ENCODE data around the gene CD47. TPM values are rescaled to one million over a fixed set of nuclear protein-coding genes. Genes with fewer than 3 reads are reported as not detected.

The CD47 gene
- total RNA-seq, 5 donors from 2014 or later (not counting 1 experiment from before 2014, with no cell fraction given): 154 to 186 (median 161) TPM

DNA sequence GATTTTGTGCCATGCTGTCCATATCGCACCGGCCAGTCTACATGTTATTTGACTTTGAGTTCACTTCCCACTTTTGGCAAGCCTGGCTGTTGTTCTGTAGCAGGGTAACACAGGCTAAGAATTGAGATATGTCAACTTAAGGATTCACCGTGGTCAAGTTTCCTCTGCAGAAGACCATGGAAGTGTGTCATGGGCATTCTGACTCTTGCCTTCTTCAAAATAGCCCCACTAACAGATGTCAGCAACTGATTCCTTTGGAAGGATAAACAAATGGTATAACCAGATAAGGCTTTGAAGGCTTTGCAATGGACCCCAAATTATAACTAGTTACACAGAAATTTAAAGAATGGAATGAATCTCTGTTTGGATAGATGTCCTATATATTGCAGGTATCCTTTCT, 20.1 kb upstream of the CD47 start:
- Histone ChIP-seq H3K4me3 (ENCODE audit: control insufficient read depth in 1 of 2, extremely low read depth in 1 of 2, low read length in 1 of 2) (no peak overlapping the region), H3K27me3 (replicated peaks in 1 of 2; ENCODE audit: control insufficient read depth in 2 of 2, extremely low read depth in 1 of 2, insufficient read depth in 2 of 2, low read length in 1 of 2) (no peaks in the 10 kb centered on the region), H3K9me3 (no peaks in the 10 kb centered on the region), H3K27ac (ENCODE audit: low read length) (no peak overlapping the region), H3K4me1 (ENCODE audit: control insufficient read depth in 1 of 2, extremely low read depth in 1 of 2, insufficient read depth in 2 of 2, low read length in 2 of 2) (peaks cover 0 to 2% of the 10 kb centered on the region in 2 experiments), H3K36me3 (ENCODE audit: control insufficient read depth in 2 of 2, extremely low read depth in 1 of 2, insufficient read depth in 1 of 2, low read length in 1 of 2) (no peaks in the 10 kb centered on the region)
- no peak for DNase-seq
- POLR2A ChIA-PET: no interaction called here
- Mint-ChIP-seq H3K36me3 (no peaks in the 10 kb centered on the region), H3K27me3 (no peaks in the 10 kb centered on the region), H3K4me1 (peaks cover 9 to 12% (median 9%) of the 10 kb centered on the region in 3 donors), H3K9me3 (no peaks in the 10 kb centered on the region), H3K4me3 (no peak overlapping the region), H3K27ac (no peak overlapping the region)
- CTCF ChIA-PET: no interaction called here
- ATAC-seq (replicated peaks in 1 of 4): no peak
- WGBS (ENCODE audit: insufficient coverage): no CpG with 5 or more reads among the region's 3 CpGs

GRCh38 chr3:108108416-108108815, 17.6 kb upstream of the CD47 start:
- Histone ChIP-seq H3K27ac (ENCODE audit: low read length) (no peak overlapping the region), H3K4me1 (ENCODE audit: control insufficient read depth in 1 of 2, extremely low read depth in 1 of 2, insufficient read depth in 2 of 2, low read length in 2 of 2) (peaks cover 0 to 2% of the 10 kb centered on the region in 2 experiments), H3K4me3 (ENCODE audit: control insufficient read depth in 1 of 2, extremely low read depth in 1 of 2, low read length in 1 of 2) (no peak overlapping the region), H3K27me3 (replicated peaks in 1 of 2; ENCODE audit: control insufficient read depth in 2 of 2, extremely low read depth in 1 of 2, insufficient read depth in 2 of 2, low read length in 1 of 2) (no peaks in the 10 kb centered on the region), H3K36me3 (ENCODE audit: control insufficient read depth in 2 of 2, extremely low read depth in 1 of 2, insufficient read depth in 1 of 2, low read length in 1 of 2) (no peaks in the 10 kb centered on the region), H3K9me3 (no peaks in the 10 kb centered on the region)
- Mint-ChIP-seq H3K27me3 (no peaks in the 10 kb centered on the region), H3K9me3 (no peaks in the 10 kb centered on the region), H3K4me1 (peaks cover 9 to 12% (median 10%) of the 10 kb centered on the region in 3 donors), H3K27ac (no peak overlapping the region), H3K36me3 (no peaks in the 10 kb centered on the region), H3K4me3 (no peak overlapping the region)
- CTCF ChIA-PET: no interaction called here
- WGBS (ENCODE audit: insufficient coverage): no CpG with 5 or more reads among the region's 2 CpGs
- ATAC-seq (replicated peaks in 1 of 4) (no peak), DNase-seq (no peak)
- POLR2A ChIA-PET: no interaction called here

GRCh38 chr3:108106449-108106848, 15.6 kb upstream of the CD47 start:
- Histone ChIP-seq H3K27ac (ENCODE audit: low read length) (no peak overlapping the region), H3K4me1 (ENCODE audit: control insufficient read depth in 1 of 2, extremely low read depth in 1 of 2, insufficient read depth in 2 of 2, low read length in 2 of 2) (peaks cover 4 to 7% of the 10 kb centered on the region in 2 experiments), H3K4me3 (ENCODE audit: control insufficient read depth in 1 of 2, extremely low read depth in 1 of 2, low read length in 1 of 2) (no peak overlapping the region), H3K9me3 (no peaks in the 10 kb centered on the region), H3K27me3 (replicated peaks in 1 of 2; ENCODE audit: control insufficient read depth in 2 of 2, extremely low read depth in 1 of 2, insufficient read depth in 2 of 2, low read length in 1 of 2) (no peaks in the 10 kb centered on the region), H3K36me3 (ENCODE audit: control insufficient read depth in 2 of 2, extremely low read depth in 1 of 2, insufficient read depth in 1 of 2, low read length in 1 of 2) (no peaks in the 10 kb centered on the region)
- Mint-ChIP-seq H3K4me1 (peaks cover 14 to 30% (median 29%) of the 10 kb centered on the region in 3 donors), H3K9me3 (no peaks in the 10 kb centered on the region), H3K27me3 (no peaks in the 10 kb centered on the region), H3K27ac (no peak overlapping the region), H3K36me3 (no peaks in the 10 kb centered on the region), H3K4me3 (no peak overlapping the region)
- no peak for ATAC-seq (replicated peaks in 1 of 4)
- no peak for DNase-seq
- CTCF ChIA-PET: no interaction called here
- POLR2A ChIA-PET: interaction anchor here in 1 of 2 donors (0.6 kb wide), 1 partner anchor 12 kb away, joined by 3 read pairs; no protein-coding TSS in a partner anchor

DNA sequence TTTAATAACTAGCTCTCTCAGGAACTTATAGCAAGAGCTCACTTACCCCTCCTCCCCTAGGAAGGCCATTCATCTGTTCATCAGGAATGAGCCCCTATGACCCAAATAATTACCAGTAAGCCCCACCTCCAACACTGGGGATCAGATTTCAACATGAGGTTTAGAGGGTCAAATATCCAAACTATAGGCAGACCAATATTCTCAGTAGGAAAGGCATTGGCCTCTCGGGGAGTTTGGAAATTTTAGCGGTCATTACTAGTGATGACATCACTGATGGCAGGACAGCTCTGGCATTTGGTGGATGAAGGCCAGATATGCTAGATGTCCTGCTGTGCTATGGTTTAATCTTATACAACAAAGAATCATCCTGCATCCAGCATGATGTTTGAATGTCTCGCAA, 15.2 kb upstream of the CD47 start:
- Histone ChIP-seq H3K27ac (ENCODE audit: low read length) (no peak overlapping the region), H3K27me3 (replicated peaks in 1 of 2; ENCODE audit: control insufficient read depth in 2 of 2, extremely low read depth in 1 of 2, insufficient read depth in 2 of 2, low read length in 1 of 2) (no peaks in the 10 kb centered on the region), H3K4me1 (ENCODE audit: control insufficient read depth in 1 of 2, extremely low read depth in 1 of 2, insufficient read depth in 2 of 2, low read length in 2 of 2) (peaks cover 8 to 11% of the 10 kb centered on the region in 2 experiments), H3K36me3 (ENCODE audit: control insufficient read depth in 2 of 2, extremely low read depth in 1 of 2, insufficient read depth in 1 of 2, low read length in 1 of 2) (no peaks in the 10 kb centered on the region), H3K4me3 (ENCODE audit: control insufficient read depth in 1 of 2, extremely low read depth in 1 of 2, low read length in 1 of 2) (no peak overlapping the region), H3K9me3 (no peaks in the 10 kb centered on the region)
- no peak overlapping the region for H3K27ac Mint-ChIP-seq
- peaks cover 18 to 34% (median 33%) of the 10 kb centered on the region in 3 donors for H3K4me1 Mint-ChIP-seq
- ChIA-PET POLR2A (interaction anchor here in 1 of 2 donors (0.6 kb wide), 1 partner anchor 12 kb away, joined by 3 read pairs; no protein-coding TSS in a partner anchor), CTCF (interaction anchor here in 1 of 2 donors (1.0 kb wide), 1 partner anchor 13 kb away, joined by 3 read pairs; no protein-coding TSS in a partner anchor)
- no peaks in the 10 kb centered on the region for H3K9me3 Mint-ChIP-seq
- no peaks in the 10 kb centered on the region for H3K27me3 Mint-ChIP-seq
- no peak for DNase-seq
- no peaks in the 10 kb centered on the region for H3K36me3 Mint-ChIP-seq
- no CpG with 5 or more reads among the region's 3 CpGs for WGBS (ENCODE audit: insufficient coverage)
- H3K4me3 Mint-ChIP-seq: no peak overlapping the region
- ATAC-seq (replicated peaks in 1 of 4): no peak

- no peaks in the 10 kb centered on the region for H3K27me3 ChIP-seq (replicated peaks in 1 of 2; ENCODE audit: control insufficient read depth in 2 of 2, extremely low read depth in 1 of 2, insufficient read depth in 2 of 2, low read length in 1 of 2)
- Mint-ChIP-seq H3K27me3 (no peaks in the 10 kb centered on the region), H3K27ac (no peak overlapping the region), H3K36me3 (no peaks in the 10 kb centered on the region), H3K4me3 (no peak overlapping the region), H3K9me3 (no peaks in the 10 kb centered on the region), H3K4me1 (peaks cover 37 to 53% (median 52%) of the 10 kb centered on the region in 3 donors)
- ATAC-seq (replicated peaks in 1 of 4) (no peak), DNase-seq (no peak)
- CTCF ChIA-PET: interaction anchor here in 1 of 2 donors (1.1 kb wide), 1 partner anchor 12 kb away, joined by 3 read pairs; no protein-coding TSS in a partner anchor
- H3K4me3 ChIP-seq (ENCODE audit: control insufficient read depth in 1 of 2, extremely low read depth in 1 of 2, low read length in 1 of 2): no peak overlapping the region
- POLR2A ChIA-PET: no interaction called here
- no peak overlapping the region for H3K27ac ChIP-seq (ENCODE audit: low read length)
- H3K36me3 ChIP-seq (ENCODE audit: control insufficient read depth in 2 of 2, extremely low read depth in 1 of 2, insufficient read depth in 1 of 2, low read length in 1 of 2): no peaks in the 10 kb centered on the region
- peaks cover 21 to 29% of the 10 kb centered on the region in 2 experiments for H3K4me1 ChIP-seq (ENCODE audit: control insufficient read depth in 1 of 2, extremely low read depth in 1 of 2, insufficient read depth in 2 of 2, low read length in 2 of 2)
- 91% methylated on average over 4 of the region's 11 CpGs for WGBS (ENCODE audit: insufficient coverage)
- H3K9me3 ChIP-seq: no peaks in the 10 kb centered on the region
Measured at GRCh38 chr3:108103886-108104797, 13.3 kb upstream of the CD47 start.

DNA sequence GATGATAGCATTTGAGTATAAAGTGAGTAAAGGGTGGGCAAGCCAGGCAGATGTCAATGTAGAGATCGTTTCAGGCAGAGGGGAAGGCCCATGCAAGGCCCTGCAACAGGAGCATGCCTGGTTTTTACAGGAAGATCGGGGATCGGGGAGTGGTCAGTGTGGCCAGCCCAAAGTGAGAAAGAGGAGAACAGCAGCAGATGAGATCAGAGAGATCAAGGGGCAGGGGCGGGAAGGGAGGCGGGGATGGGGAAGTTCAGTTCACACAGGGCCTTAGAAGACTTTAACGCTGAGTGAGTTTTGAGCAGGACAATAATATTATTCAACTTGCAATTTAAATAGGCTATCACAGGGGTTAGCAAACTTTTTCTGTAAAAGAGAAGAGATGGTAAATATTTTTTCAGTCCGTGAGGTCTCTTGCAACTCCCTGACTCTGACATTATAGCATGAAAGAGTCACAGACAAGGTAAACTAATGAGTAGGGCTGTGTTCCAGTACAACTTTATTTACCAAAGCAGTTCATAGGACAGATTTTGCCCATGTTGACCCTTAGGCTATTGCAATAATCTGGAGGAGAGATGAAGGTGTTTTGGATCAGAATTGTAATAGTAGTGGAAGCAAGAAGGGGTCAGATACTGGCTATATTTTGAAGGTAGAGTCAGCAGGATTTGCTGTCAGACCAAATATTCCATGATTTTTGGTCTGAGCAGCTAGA, 12.4 kb upstream of the CD47 start:
- WGBS (ENCODE audit: insufficient coverage): 96% methylated on average over 4 of the region's 7 CpGs
- DNase-seq (no peak), ATAC-seq (replicated peaks in 1 of 4) (no peak)
- H3K36me3 Mint-ChIP-seq: no peaks in the 10 kb centered on the region
- H3K4me3 Mint-ChIP-seq: no peak overlapping the region
- H3K9me3 Mint-ChIP-seq: no peaks in the 10 kb centered on the region
- H3K4me1 Mint-ChIP-seq: peaks cover 38 to 59% (median 52%) of the 10 kb centered on the region in 3 donors
- ChIA-PET CTCF (no interaction called here), POLR2A (no interaction called here)
- Histone ChIP-seq H3K9me3 (no peaks in the 10 kb centered on the region), H3K27me3 (replicated peaks in 1 of 2; ENCODE audit: control insufficient read depth in 2 of 2, extremely low read depth in 1 of 2, insufficient read depth in 2 of 2, low read length in 1 of 2) (no peaks in the 10 kb centered on the region), H3K4me1 (ENCODE audit: control insufficient read depth in 1 of 2, extremely low read depth in 1 of 2, insufficient read depth in 2 of 2, low read length in 2 of 2) (peaks cover 21 to 31% of the 10 kb centered on the region in 2 experiments), H3K27ac (ENCODE audit: low read length) (no peak overlapping the region), H3K4me3 (ENCODE audit: control insufficient read depth in 1 of 2, extremely low read depth in 1 of 2, low read length in 1 of 2) (no peak overlapping the region), H3K36me3 (ENCODE audit: control insufficient read depth in 2 of 2, extremely low read depth in 1 of 2, insufficient read depth in 1 of 2, low read length in 1 of 2) (no peaks in the 10 kb centered on the region)
- no peaks in the 10 kb centered on the region for H3K27me3 Mint-ChIP-seq
- no peak overlapping the region for H3K27ac Mint-ChIP-seq
